Activated CD8-positive, alpha-beta T cell treated with anti-CD3 and anti-CD28 coated beads for 36 hours (primary cell): ENCODE measurements around the gene C2orf72. TPM values are rescaled to one million over a fixed set of nuclear protein-coding genes. Genes with fewer than 3 reads are reported as not detected.
"Not testable (repeated sequence)": the region's sequence is repeated elsewhere in the genome, so short reads cannot be mapped to it uniquely, and the experiment has no call there.

Source experiments
- ATAC-seq: fragments of 200-7000 bp; cut with Tn5 transposase; one replicate; pipeline ENCODE4 v1.10.0; 2021; ENCODE audit warnings: mild to moderate bottlenecking, moderate library complexity
- CTCF ChIA-PET: fragments of 350-600 bp; sonication (Branson Sonifier 250); formaldehyde crosslinking; loops from one replicate; lab custom pipeline; 2021; ENCODE audit warnings: antibody characterized with exemption; lab: Charles Lee
- POLR2A ChIA-PET: fragments of 350-600 bp; sonication (Branson Sonifier 250); formaldehyde crosslinking; loops from one replicate; lab custom pipeline; 2021; ENCODE audit warnings: antibody characterized with exemption; lab: Charles Lee
- DNase-seq: peaks from one replicate; pipeline ENCODE4 v3.0.0-alpha.2; 2020
- H3K27ac Mint-ChIP-seq: one replicate; pipeline ENCODE4 v1.8.0; 2021; ENCODE audit warnings: mild to moderate bottlenecking, mixed read lengths
- H3K27me3 Mint-ChIP-seq: one replicate; pipeline ENCODE4 v1.8.0; 2021; ENCODE audit warnings: mixed read lengths
- H3K36me3 Mint-ChIP-seq: one replicate; pipeline ENCODE4 v1.8.0; 2021; ENCODE audit warnings: low read depth, mixed read lengths
- H3K4me1 Mint-ChIP-seq: one replicate; pipeline ENCODE4 v1.8.0; 2021; ENCODE audit warnings: low read depth, mixed read lengths
- H3K4me3 Mint-ChIP-seq: one replicate; pipeline ENCODE4 v1.8.0; 2021; ENCODE audit warnings: mild to moderate bottlenecking, moderate library complexity, mixed read lengths
- H3K9me3 Mint-ChIP-seq: one replicate; pipeline ENCODE4 v1.8.0; 2021; ENCODE audit warnings: mixed read lengths
- CTCF ChIP-seq: fragments of 200-600 bp; IDR thresholded peaks from one replicate; pipeline ENCODE4 v1.8.0; 2022; ENCODE audit warnings: antibody characterized with exemption, mild to moderate bottlenecking
- intact Hi-C: fragments of 100-400 bp; cut with micrococcal nuclease; formaldehyde crosslinking; loops from one replicate; pipeline ENCODE4 v1.10.0; 2022
- total RNA-seq, 2 experiments: library from RNA; stranded (reverse); gene quantifications; one replicate each; pipeline ENCODE4 v1.2.3, GENCODE V29; 2021

Gene C2orf72
- total RNA-seq, 2 experiments from 2014 or later: 2.6 to 5.1 TPM

DNA sequence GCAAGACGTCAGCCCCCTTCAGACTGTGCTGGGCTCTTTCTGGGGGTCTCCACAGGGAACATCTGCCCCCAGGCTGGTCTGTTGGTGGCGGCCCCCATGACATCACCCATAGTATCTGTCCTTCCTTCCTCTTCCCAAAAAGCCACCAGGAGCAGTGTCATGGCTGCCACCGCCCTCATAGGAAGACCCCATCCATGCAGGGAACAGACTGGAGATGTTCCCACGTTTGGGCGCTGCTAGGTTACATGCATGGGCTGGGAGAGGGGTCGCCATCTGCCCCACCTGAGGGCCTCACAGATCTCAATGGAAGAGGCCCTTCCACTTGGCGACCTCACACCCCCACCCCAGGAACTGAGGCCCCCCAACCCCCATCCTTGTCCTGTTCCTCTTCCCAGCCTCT lies 36.3 kb upstream of the C2orf72 start:
- Mint-ChIP-seq H3K27ac (no peak overlapping the region), H3K4me3 (no peak overlapping the region), H3K9me3 (peaks cover 3% of the 10 kb centered on the region), H3K36me3 (peaks cover 2% of the 10 kb centered on the region), H3K4me1 (no peaks in the 10 kb centered on the region), H3K27me3 (peaks cover 28% of the 10 kb centered on the region)
- CTCF ChIA-PET: no interaction called here
- no peak for TF ChIP-seq CTCF
- POLR2A ChIA-PET: interaction anchor here (0.9 kb wide), 1 partner anchor 9 kb away, joined by 3 read pairs; no protein-coding TSS in a partner anchor
- intact Hi-C loops: no loop called here
- DNase-seq: no peak
- no peak for ATAC-seq

DNA sequence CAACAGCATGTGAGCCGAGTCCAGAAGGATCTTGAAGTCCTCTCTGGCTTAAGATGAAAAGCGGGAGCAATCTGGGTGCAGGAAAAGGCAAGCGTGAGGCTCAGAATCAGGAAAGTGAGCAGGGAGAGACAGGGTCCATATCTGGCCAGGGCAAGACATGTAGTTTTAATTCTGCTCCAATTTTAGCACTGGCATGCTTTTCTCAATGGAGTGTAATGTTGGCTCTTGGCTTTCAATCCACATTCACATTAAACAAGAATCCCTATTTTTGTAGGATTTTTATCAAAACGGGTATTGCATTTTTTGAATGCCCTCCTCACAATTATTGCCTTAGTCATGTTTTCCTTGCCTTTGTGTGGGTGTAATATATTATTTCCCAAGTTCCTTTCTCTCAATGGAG lies 35.4 kb upstream of the C2orf72 start:
- CTCF ChIA-PET: no interaction called here
- DNase-seq (no peak), ATAC-seq (no peak)
- no peak for TF ChIP-seq CTCF
- no peak overlapping the region for H3K27ac Mint-ChIP-seq
- H3K36me3 Mint-ChIP-seq: peaks cover 2% of the 10 kb centered on the region
- H3K9me3 Mint-ChIP-seq: peaks cover 3% of the 10 kb centered on the region
- no peaks in the 10 kb centered on the region for H3K4me1 Mint-ChIP-seq
- peaks cover 28% of the 10 kb centered on the region for H3K27me3 Mint-ChIP-seq
- intact Hi-C loops: no loop called here
- POLR2A ChIA-PET: no interaction called here
- H3K4me3 Mint-ChIP-seq: no peak overlapping the region

DNA sequence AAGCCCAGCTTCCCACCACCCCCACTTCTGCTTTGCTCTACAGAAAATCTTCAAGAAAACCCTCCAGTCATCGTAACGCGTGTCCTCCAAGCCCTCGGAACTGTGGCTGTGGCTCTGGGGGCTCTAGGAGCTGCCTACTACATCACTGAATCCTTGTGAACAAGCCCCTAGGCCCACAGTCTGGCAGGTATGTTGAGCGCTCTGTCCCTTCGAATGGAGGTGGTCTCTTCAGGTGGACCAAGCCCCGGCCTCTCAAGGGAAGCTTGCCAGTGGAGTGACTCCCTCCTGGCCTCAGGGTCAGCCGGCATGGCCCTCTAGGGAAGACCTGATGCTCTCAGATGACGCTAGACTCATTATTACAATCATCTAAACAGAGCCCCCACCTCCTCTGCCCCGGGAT lies 34.7 kb upstream of the C2orf72 start:
- intact Hi-C loops: no loop called here
- POLR2A ChIA-PET: no interaction called here
- TF ChIP-seq CTCF: no peak
- Mint-ChIP-seq H3K27me3 (peaks cover 27% of the 10 kb centered on the region), H3K4me1 (no peaks in the 10 kb centered on the region), H3K27ac (no peak overlapping the region), H3K9me3 (peaks cover 3% of the 10 kb centered on the region), H3K4me3 (no peak overlapping the region), H3K36me3 (peaks cover 2% of the 10 kb centered on the region)
- DNase-seq: no peak
- no peak for ATAC-seq
- CTCF ChIA-PET: interaction anchor here (1.0 kb wide), 1 partner anchor 13 kb away, joined by 5 read pairs; no protein-coding TSS in a partner anchor

GRCh38 chr2:231003186-231003585 lies 34.1 kb upstream of the C2orf72 start:
- ChIA-PET POLR2A (no interaction called here), CTCF (interaction anchor here (1.0 to 1.8 kb wide), 3 partner anchors 13 to 179 kb away, joined by 3 to 6 read pairs (median 5); no protein-coding TSS in a partner anchor)
- TF ChIP-seq CTCF: no peak
- ATAC-seq (no peak), DNase-seq (no peak)
- H3K27me3 Mint-ChIP-seq: peaks cover 27% of the 10 kb centered on the region
- H3K9me3 Mint-ChIP-seq: peaks cover 3% of the 10 kb centered on the region
- intact Hi-C loops: no loop called here
- no peaks in the 10 kb centered on the region for H3K4me1 Mint-ChIP-seq
- no peak overlapping the region for H3K27ac Mint-ChIP-seq
- no peak overlapping the region for H3K4me3 Mint-ChIP-seq
- peaks cover 2% of the 10 kb centered on the region for H3K36me3 Mint-ChIP-seq

- POLR2A ChIA-PET, ATAC-seq, H3K9me3 Mint-ChIP-seq, H3K4me1 Mint-ChIP-seq, H3K36me3 Mint-ChIP-seq, H3K4me3 Mint-ChIP-seq, H3K27ac Mint-ChIP-seq, DNase-seq, intact Hi-C loops: not testable (repeated sequence)
- H3K27me3 Mint-ChIP-seq: peaks cover 15% of the 10 kb centered on the region
- CTCF ChIA-PET: interaction anchor here (1.2 kb wide), 1 partner anchor 102 kb away, joined by 3 read pairs; no protein-coding TSS in a partner anchor
Measured at GRCh38 chr2:231004930-231005329, 32.4 kb upstream of the C2orf72 start.
